Measurements from ENCODE around the gene PEX5L.

The PEX5L gene

GRCh38 chr3:179826247-179826637, 210.5 kb downstream of the PEX5L start:
- DNase-seq (ENCODE audit: extremely low spot score): no peak
- POLR2A ChIA-PET: no interaction called here
- TF ChIP-seq SP1 (IDR thresholded peaks at IDR 0.05) (no peak), FOXM1 (IDR thresholded peaks at IDR 0.05; ENCODE audit: borderline replicate concordance) (no peak), L3MBTL2 (conservative IDR thresholded peaks at IDR 0.05) (no peak), ZNF384 (IDR thresholded peaks at IDR 0.05) (no peak), ELF4 (IDR thresholded peaks at IDR 0.05) (no peak), LEF1 (IDR thresholded peaks at IDR 0.05; ENCODE audit: borderline replicate concordance) (no peak), TARDBP (IDR thresholded peaks at IDR 0.05) (no peak), SUZ12 (IDR thresholded peaks at IDR 0.05) (no peak), CTBP1 (IDR thresholded peaks at IDR 0.05; ENCODE audit: borderline replicate concordance) (no peak), BHLHE40 (IDR thresholded peaks at IDR 0.05; ENCODE audit: borderline replicate concordance) (no peak), NFRKB (IDR thresholded peaks at IDR 0.05) (no peak), FOXK2 (IDR thresholded peaks at IDR 0.05) (no peak), HDGF (IDR thresholded peaks at IDR 0.05; ENCODE audit: borderline replicate concordance) (no peak)
- TF ChIP-seq, protein P1, sequence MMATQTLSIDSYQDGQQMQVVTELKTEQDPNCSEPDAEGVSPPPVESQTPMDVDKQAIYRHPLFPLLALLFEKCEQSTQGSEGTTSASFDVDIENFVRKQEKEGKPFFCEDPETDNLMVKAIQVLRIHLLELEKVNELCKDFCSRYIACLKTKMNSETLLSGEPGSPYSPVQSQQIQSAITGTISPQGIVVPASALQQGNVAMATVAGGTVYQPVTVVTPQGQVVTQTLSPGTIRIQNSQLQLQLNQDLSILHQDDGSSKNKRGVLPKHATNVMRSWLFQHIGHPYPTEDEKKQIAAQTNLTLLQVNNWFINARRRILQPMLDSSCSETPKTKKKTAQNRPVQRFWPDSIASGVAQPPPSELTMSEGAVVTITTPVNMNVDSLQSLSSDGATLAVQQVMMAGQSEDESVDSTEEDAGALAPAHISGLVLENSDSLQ (IDR thresholded peaks at IDR 0.05): no peak
- CTCF ChIA-PET: no interaction called here

DNA sequence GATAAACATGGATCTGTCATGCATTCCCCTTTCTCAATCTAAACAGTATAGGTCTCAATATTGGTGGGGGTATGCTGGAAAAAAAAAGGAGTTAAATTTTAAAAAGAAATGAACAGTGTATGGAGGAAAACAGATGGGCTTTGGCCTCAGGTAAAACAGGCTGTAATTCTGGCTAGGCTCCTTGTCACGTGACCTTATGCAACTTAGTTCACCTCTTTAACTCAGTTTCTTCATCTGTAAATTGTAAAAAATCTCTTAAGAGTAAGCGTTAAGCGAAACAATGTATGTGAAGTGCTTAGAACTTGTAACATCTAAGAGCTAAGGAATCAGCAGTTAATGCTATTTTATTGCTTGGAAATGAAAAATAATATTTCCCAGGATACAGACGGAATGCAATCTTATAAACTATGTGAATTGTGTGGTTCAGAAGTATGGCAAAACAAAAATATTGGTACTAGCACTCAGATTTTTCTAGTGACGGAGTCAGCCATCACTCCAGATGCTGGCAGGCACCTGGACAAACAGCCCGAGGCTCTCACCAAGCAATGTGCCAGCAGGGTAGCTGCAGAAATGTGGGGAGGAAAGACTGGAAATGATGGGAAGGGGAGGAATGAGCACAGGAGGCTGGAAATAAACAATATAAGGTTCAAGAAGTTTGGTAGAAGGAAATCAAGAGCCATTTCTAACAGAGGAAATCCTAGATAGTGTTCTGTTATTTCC, 211.1 kb downstream of the PEX5L start:
- POLR2A ChIA-PET: no interaction called here
- no peak for DNase-seq (ENCODE audit: extremely low spot score)
- CTCF ChIA-PET: no interaction called here
- TF ChIP-seq ZNF384 (IDR thresholded peaks at IDR 0.05) (no peak), FOXM1 (IDR thresholded peaks at IDR 0.05; ENCODE audit: borderline replicate concordance) (no peak), CTBP1 (IDR thresholded peaks at IDR 0.05; ENCODE audit: borderline replicate concordance) (no peak), FOXA1 (IDR thresholded peaks at IDR 0.05) (no peak), FOXK2 (IDR thresholded peaks at IDR 0.05) (no peak), BHLHE40 (IDR thresholded peaks at IDR 0.05; ENCODE audit: borderline replicate concordance) (no peak), ARNT (IDR thresholded peaks at IDR 0.05) (no peak), ELF4 (IDR thresholded peaks at IDR 0.05) (no peak)

DNA sequence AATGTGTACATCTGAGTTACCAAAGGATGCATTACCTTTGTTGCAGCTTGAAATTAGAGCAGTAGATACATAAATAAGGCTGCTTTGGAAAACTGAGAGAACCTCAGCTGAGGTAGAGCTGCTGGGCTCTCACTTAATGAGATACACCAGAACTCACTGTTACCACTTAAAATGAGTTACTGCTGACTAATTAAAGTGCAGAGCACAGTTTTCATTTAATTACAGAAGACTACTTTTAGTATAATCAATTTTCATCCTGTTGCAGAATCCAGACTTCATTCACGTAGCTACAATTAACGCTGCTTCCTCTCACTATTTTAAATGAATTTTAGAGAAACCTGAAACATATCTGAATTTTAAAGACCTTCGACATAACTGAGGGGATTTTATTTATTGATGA, 214.4 kb downstream of the PEX5L start:
- POLR2A ChIA-PET: no interaction called here
- no peak for TF ChIP-seq FOXA1 (IDR thresholded peaks at IDR 0.05)
- TF ChIP-seq HDGF (IDR thresholded peaks at IDR 0.05; ENCODE audit: borderline replicate concordance): no peak
- TF ChIP-seq ARNT (IDR thresholded peaks at IDR 0.05): no peak
- no peak for TF ChIP-seq FOXM1 (IDR thresholded peaks at IDR 0.05; ENCODE audit: borderline replicate concordance)
- TF ChIP-seq SP1 (IDR thresholded peaks at IDR 0.05): no peak
- no peak for TF ChIP-seq CTBP1 (IDR thresholded peaks at IDR 0.05; ENCODE audit: borderline replicate concordance)
- TF ChIP-seq, protein P1 (IDR thresholded peaks at IDR 0.05): no peak
- TF ChIP-seq NFRKB (IDR thresholded peaks at IDR 0.05): no peak
- TF ChIP-seq ELF4 (IDR thresholded peaks at IDR 0.05): no peak
- no peak for TF ChIP-seq SUZ12 (IDR thresholded peaks at IDR 0.05)
- TF ChIP-seq ZNF384 (IDR thresholded peaks at IDR 0.05): no peak
- TF ChIP-seq TARDBP (IDR thresholded peaks at IDR 0.05): no peak
- no peak for TF ChIP-seq FOXK2 (IDR thresholded peaks at IDR 0.05)
- TF ChIP-seq LEF1 (IDR thresholded peaks at IDR 0.05; ENCODE audit: borderline replicate concordance): no peak
- TF ChIP-seq BHLHE40 (IDR thresholded peaks at IDR 0.05; ENCODE audit: borderline replicate concordance): no peak
- no peak for TF ChIP-seq L3MBTL2 (conservative IDR thresholded peaks at IDR 0.05)
- CTCF ChIA-PET: no interaction called here
- DNase-seq (ENCODE audit: extremely low spot score): no peak

- TF ChIP-seq FOXA1 (IDR thresholded peaks at IDR 0.05) (no peak), ARNT (IDR thresholded peaks at IDR 0.05) (no peak), CTBP1 (IDR thresholded peaks at IDR 0.05; ENCODE audit: borderline replicate concordance) (no peak), NFRKB (IDR thresholded peaks at IDR 0.05) (no peak), ELF4 (IDR thresholded peaks at IDR 0.05) (no peak), LEF1 (IDR thresholded peaks at IDR 0.05; ENCODE audit: borderline replicate concordance) (no peak), TARDBP (IDR thresholded peaks at IDR 0.05) (no peak), BHLHE40 (IDR thresholded peaks at IDR 0.05; ENCODE audit: borderline replicate concordance) (no peak), FOXK2 (IDR thresholded peaks at IDR 0.05) (no peak), SP1 (IDR thresholded peaks at IDR 0.05) (no peak), HDGF (IDR thresholded peaks at IDR 0.05; ENCODE audit: borderline replicate concordance) (no peak), ZNF384 (IDR thresholded peaks at IDR 0.05) (no peak), FOXM1 (IDR thresholded peaks at IDR 0.05; ENCODE audit: borderline replicate concordance) (no peak), L3MBTL2 (conservative IDR thresholded peaks at IDR 0.05) (no peak)
- TF ChIP-seq, protein P1 (IDR thresholded peaks at IDR 0.05): no peak
- no peak for DNase-seq (ENCODE audit: extremely low spot score)
- ChIA-PET CTCF (no interaction called here), POLR2A (no interaction called here)
Observed at GRCh38 chr3:179819379-179819778, 217.4 kb downstream of the PEX5L start.

GRCh38 chr3:179812096-179812382, 224.7 kb downstream of the PEX5L start:
- ChIA-PET CTCF (interaction anchor here (0.8 to 1.5 kb wide), 3 partner anchors 40 to 783 kb away, joined by 3 read pairs; no protein-coding TSS in a partner anchor), POLR2A (no interaction called here)
- DNase-seq (ENCODE audit: extremely low spot score): no peak
- TF ChIP-seq ZNF384 (IDR thresholded peaks at IDR 0.05): no peak
- no peak for TF ChIP-seq FOXM1 (IDR thresholded peaks at IDR 0.05; ENCODE audit: borderline replicate concordance)
- no peak for TF ChIP-seq BHLHE40 (IDR thresholded peaks at IDR 0.05; ENCODE audit: borderline replicate concordance)
- TF ChIP-seq ELF4 (IDR thresholded peaks at IDR 0.05): no peak
- no peak for TF ChIP-seq HDGF (IDR thresholded peaks at IDR 0.05; ENCODE audit: borderline replicate concordance)
- TF ChIP-seq FOXK2 (IDR thresholded peaks at IDR 0.05): no peak
- TF ChIP-seq SUZ12 (IDR thresholded peaks at IDR 0.05): no peak
- no peak for TF ChIP-seq ARNT (IDR thresholded peaks at IDR 0.05)
- TF ChIP-seq CTBP1 (IDR thresholded peaks at IDR 0.05; ENCODE audit: borderline replicate concordance): no peak
- TF ChIP-seq LEF1 (IDR thresholded peaks at IDR 0.05; ENCODE audit: borderline replicate concordance): no peak
- no peak for TF ChIP-seq SP1 (IDR thresholded peaks at IDR 0.05)

All from HEK293T (cell line).